ENCODE data around the gene SPRED2. TPM values are rescaled to one million over a fixed set of nuclear protein-coding genes. Genes with fewer than 3 reads are reported as not detected.

SPRED2 gene
- total and polyA plus RNA-seq, 2 of the 8 experiments (the other 6 are each of a cell fraction or from before 2014, with no cell fraction given) = 15.3 to 22.5 TPM

GRCh38 chr2:65369574-65369973, 62.8 kb downstream of the SPRED2 start:
- Histone ChIP-seq H3K14ac (ENCODE audit: insufficient read length) (no peak overlapping the region), H3K27me3 (replicated peaks in 1 of 4; ENCODE audit: control insufficient read depth in 3 of 4, extremely low read depth in 1 of 4, insufficient read depth in 3 of 4, low read length in 3 of 4) (no peaks in the 10 kb centered on the region), H4K20me1 (replicated peaks in 1 of 2; ENCODE audit: control insufficient read depth in 1 of 2, insufficient read depth in 2 of 2, low read length in 2 of 2) (peaks cover 1 to 7% of the 10 kb centered on the region in 2 experiments), H3K18ac (ENCODE audit: extremely low read depth, low read length) (no peak overlapping the region), H3K4me1 (replicated peaks in 1 of 4; ENCODE audit: control insufficient read depth in 3 of 4, insufficient read depth in 4 of 4, low read length in 3 of 4) (peaks cover 0 to 6% (median 2%) of the 10 kb centered on the region in 4 experiments; a peak in 4 of 7 replicates), H3K23ac (ENCODE audit: insufficient read length) (no peak overlapping the region), H4K5ac (ENCODE audit: insufficient read length, low read depth, low read length) (no peak overlapping the region), H3K56ac (replicated peaks; ENCODE audit: insufficient read length, low read depth, low read length) (no peak overlapping the region), H2BK12ac (ENCODE audit: low read depth, low read length) (no peak overlapping the region), H2BK15ac (ENCODE audit: low read length) (no peak overlapping the region), H2AFZ (ENCODE audit: low read length) (no peak overlapping the region), H2AK5ac (ENCODE audit: low read depth, low read length) (no peak overlapping the region), H3K9ac (replicated peaks in 1 of 4; ENCODE audit: extremely low read depth in 1 of 4, low read depth in 3 of 4, low read length in 3 of 4) (no peak overlapping the region), H3K9me3 (ENCODE audit: insufficient read depth in 2 of 2, low read depth in 1 of 2, low read length in 1 of 2) (no peaks in the 10 kb centered on the region), H3K4me3 (ENCODE audit: extremely low read depth in 1 of 4, insufficient read depth in 2 of 4, low read depth in 3 of 4, low read length in 4 of 4) (no peak overlapping the region), H4K91ac (replicated peaks; ENCODE audit: insufficient read length, low read length) (no peak overlapping the region), H4K8ac (ENCODE audit: extremely low read depth, insufficient read depth, low read length) (no peak overlapping the region), H2BK5ac (ENCODE audit: low read depth, low read length) (no peak overlapping the region), H3K79me1 (ENCODE audit: low read depth, low read length) (peaks cover 6% of the 10 kb centered on the region), H2BK20ac (ENCODE audit: low read length) (no peak overlapping the region), H3K4ac (replicated peaks; ENCODE audit: insufficient read length, low read depth, low read length) (no peak overlapping the region), H3K27ac (ENCODE audit: low read depth, low read length) (no peak overlapping the region), H3K79me2 (ENCODE audit: control insufficient read depth in 1 of 2, insufficient read depth in 2 of 2, low read length in 2 of 2) (no peaks in the 10 kb centered on the region; a peak in 1 of 4 replicates), H3K36me3 (ENCODE audit: control insufficient read depth in 2 of 4, insufficient read depth in 4 of 4, low read length in 3 of 4) (no peaks in the 10 kb centered on the region), H3K4me2 (ENCODE audit: insufficient read depth in 1 of 2, low read depth in 2 of 2, low read length in 2 of 2) (no peak overlapping the region), H3K23me2 (ENCODE audit: low read depth, low read length) (no peaks in the 10 kb centered on the region), H2BK120ac (replicated peaks; ENCODE audit: low read depth, low read length) (no peak overlapping the region)
- FAIRE-seq = no peak
- WGBS, 2 experiments (ENCODE audit: extremely low coverage in 1 of 2, insufficient coverage in 1 of 2, insufficient read length in 1 of 2, insufficient replicate concordance in 2 of 2, low coverage in 1 of 2, low lambda C conversion rate in 2 of 2, missing lambda C conversion rate in 1 of 2) = 88% methylated on average over 2 of the region's 2 CpGs; no CpG with 5 or more reads in 1 of the 2 experiments
- ChIA-PET POLR2A (ENCODE audit: partially characterized antibody) (interaction anchor here (1.1 kb wide), 1 partner anchor 11 kb away, joined by 3 read pairs; no protein-coding TSS in a partner anchor), CTCF (ENCODE audit: partially characterized antibody) (interaction anchor here (0.5 to 7.8 kb wide), 3 partner anchors 13 to 206 kb away, joined by 3 to 42 read pairs (median 3); no protein-coding TSS in a partner anchor)
- DNase-seq (ENCODE audit: low read depth in 1 of 2, low spot score in 2 of 2) = no peak
- TF ChIP-seq KDM4A (IDR thresholded peaks at IDR 0.05; ENCODE audit: low read depth, low read length, severe bottlenecking) (no peak), TAF7 (optimal IDR thresholded peaks at IDR 0.05; ENCODE audit: borderline replicate concordance, low read depth, low read length) (no peak), SAP30 (IDR thresholded peaks at IDR 0.05; ENCODE audit: insufficient read depth, insufficient replicate concordance, low read length) (no peak), HDAC6 (IDR thresholded peaks at IDR 0.05; ENCODE audit: low read depth, low read length) (no peak), SIX5 (IDR thresholded peaks at IDR 0.05; ENCODE audit: low read depth, low read length) (no peak), EZH2 (IDR thresholded peaks at IDR 0.05; ENCODE audit: low read depth, low read length, severe bottlenecking) (no peak), ZNF274 (IDR thresholded peaks at IDR 0.05; ENCODE audit: borderline replicate concordance, extremely low read depth, low read length) (no peak), RAD21 (IDR thresholded peaks at IDR 0.05 in 1 of 2, conservative IDR thresholded peaks at IDR 0.05 in 1 of 2; ENCODE audit: low read depth in 2 of 2, low read length in 2 of 2) (no peak), CTBP2 (IDR thresholded peaks at IDR 0.05; ENCODE audit: borderline replicate concordance, insufficient read depth, insufficient read length, low read length) (no peak), USF2 (IDR thresholded peaks at IDR 0.05; ENCODE audit: low read length) (no peak)
- TF ChIP-seq, protein P1, sequence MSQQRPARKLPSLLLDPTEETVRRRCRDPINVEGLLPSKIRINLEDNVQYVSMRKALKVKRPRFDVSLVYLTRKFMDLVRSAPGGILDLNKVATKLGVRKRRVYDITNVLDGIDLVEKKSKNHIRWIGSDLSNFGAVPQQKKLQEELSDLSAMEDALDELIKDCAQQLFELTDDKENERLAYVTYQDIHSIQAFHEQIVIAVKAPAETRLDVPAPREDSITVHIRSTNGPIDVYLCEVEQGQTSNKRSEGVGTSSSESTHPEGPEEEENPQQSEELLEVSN (IDR thresholded peaks at IDR 0.05) = no peak

Measured in H1 (cell line).